Vagina (tissue), 2 donors: ENCODE results near the gene B4GALNT3.

ENCODE experiments used
- CTCF ChIP-seq, 3 experiments: fragments of 450-650 bp in 2 of 3; fragments of 200-600 bp in 1 of 3; sonication (generic) in 1 of 3; IDR thresholded peaks; one replicate each; pipeline ENCODE4 v1.5.1; 2017 to 2019; ENCODE audit warnings: antibody characterized with exemption in 3 of 3, mild to moderate bottlenecking in 2 of 3, moderate library complexity in 2 of 3
- POLR2A ChIP-seq, 2 donors: fragments of 450-650 bp; IDR thresholded peaks; one replicate each; pipeline ENCODE4 v1.6.1; 2017; ENCODE audit warnings: antibody characterized with exemption in 2 of 2, mild to moderate bottlenecking in 2 of 2, moderate library complexity in 2 of 2
- POLR2AphosphoS5 ChIP-seq, 2 donors: sonication (generic); formaldehyde crosslinking; IDR thresholded peaks; one replicate each; pipeline ENCODE4 v1.9.0; 2017; ENCODE audit warnings: antibody characterized with exemption in 2 of 2, mild to moderate bottlenecking in 2 of 2, low read depth in 1 of 2; ENCODE audit not compliant: insufficient read depth in 1 of 2

DNA sequence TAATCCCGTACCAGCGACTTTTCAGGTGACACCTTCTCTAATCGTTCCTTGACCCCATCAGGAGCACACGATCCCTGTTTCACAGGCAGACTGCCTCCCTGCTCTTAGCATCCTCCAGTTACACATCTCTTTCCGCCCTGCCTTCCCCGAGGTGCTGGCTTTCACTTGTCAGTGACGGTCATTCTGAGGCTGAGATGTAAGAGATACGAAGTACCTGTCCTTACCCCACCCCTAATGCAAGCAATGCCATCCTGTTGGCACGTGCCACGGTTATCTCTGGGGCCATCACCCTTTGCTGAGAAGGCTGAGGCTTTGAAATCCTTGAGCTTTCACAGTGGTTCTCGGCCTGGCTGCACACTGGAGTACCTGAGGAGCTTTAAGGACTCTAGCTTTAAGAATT is 24.4 kb downstream of the B4GALNT3 start:
- no peak for TF ChIP-seq CTCF (IDR thresholded peaks at IDR 0.05)
- no peak for TF ChIP-seq POLR2A (IDR thresholded peaks at IDR 0.05)
- TF ChIP-seq POLR2AphosphoS5 (IDR thresholded peaks at IDR 0.05; ENCODE audit: insufficient read depth in 1 of 2, low read depth in 1 of 2): no peak
